Measurements from ENCODE around the gene PTPRA. TPM values are rescaled to one million over a fixed set of nuclear protein-coding genes. Genes with fewer than 3 reads are reported as not detected.
A peak's percentile ranks its signal among the peaks of the same experiment; 100 is the strongest.

Gene PTPRA
- total RNA-seq, 1 experiment from 2014 or later, result 30.2 TPM

GRCh38 chr20:2922957-2923356 lies 49.7 kb downstream of the PTPRA start:
- no peak for DNase-seq (ENCODE audit: low spot score)

DNA sequence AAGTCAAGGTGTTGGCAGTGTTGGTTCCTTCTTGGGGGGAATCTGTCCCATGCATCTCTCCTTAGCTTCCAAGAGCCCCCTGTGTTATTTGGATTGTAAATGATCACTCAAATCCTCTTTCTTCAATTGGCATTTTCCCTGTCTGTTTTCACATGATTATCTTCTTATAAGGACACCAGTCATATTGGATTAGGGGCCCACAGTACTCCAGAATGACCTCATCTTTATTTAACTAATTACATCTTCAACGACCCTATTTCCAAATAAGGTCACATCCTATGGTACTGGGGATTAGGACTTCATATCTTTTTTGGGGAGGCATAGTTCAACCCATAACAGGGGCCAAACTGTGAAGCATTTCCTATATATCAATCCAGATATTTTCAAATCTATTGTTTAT lies 57.3 kb downstream of the PTPRA start:
- DNase-seq (ENCODE audit: low spot score), result no peak

DNA sequence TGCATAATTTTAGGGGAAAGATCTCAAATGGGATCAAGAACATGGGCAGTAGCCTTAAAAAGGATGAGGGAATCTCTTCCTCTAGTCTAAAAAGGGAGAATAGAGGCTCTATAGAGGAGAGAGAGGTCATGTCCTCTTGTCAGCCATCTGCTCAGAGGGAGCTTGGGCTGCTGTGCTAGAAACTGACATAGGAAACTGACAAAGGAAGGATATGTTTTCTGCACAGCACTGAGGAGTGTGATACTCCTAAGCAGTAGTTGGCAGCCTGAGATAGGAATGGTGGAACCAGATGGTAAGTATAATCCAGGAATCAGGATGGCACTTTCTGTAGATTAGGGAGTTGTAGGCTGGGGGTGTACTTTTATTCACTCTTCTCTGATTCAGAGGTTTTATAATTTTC lies 59.2 kb downstream of the PTPRA start:
- no peak for DNase-seq (ENCODE audit: low spot score)

- DNase-seq (ENCODE audit: low spot score), result no peak
These were observed 64.6 kb downstream of the PTPRA start for GRCh38 chr20:2937902-2938301.

DNA sequence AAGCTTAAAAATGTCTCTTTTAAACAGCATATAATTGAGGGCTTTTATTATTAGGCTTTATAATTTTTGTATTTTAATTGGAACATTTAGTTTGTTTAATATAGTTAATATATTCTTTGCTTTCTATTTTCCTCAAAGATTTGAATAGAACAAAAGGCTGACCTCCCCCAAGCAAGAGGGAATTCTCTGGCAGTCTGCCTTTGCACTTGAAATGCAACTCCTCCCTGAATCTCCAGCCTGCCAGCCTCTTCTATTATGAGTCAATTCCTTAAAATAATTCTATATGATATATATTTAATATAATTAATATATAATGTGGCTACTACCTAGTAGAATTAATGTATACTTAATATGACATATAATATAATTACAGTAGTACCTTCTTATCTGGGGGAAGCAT lies 69.2 kb downstream of the PTPRA start:
- DNase-seq (ENCODE audit: low spot score), result no peak

GRCh38 chr20:2946988-2947961 lies 74.0 kb downstream of the PTPRA start:
- peak; percentile 2 for DNase-seq (ENCODE audit: low spot score)

DNA sequence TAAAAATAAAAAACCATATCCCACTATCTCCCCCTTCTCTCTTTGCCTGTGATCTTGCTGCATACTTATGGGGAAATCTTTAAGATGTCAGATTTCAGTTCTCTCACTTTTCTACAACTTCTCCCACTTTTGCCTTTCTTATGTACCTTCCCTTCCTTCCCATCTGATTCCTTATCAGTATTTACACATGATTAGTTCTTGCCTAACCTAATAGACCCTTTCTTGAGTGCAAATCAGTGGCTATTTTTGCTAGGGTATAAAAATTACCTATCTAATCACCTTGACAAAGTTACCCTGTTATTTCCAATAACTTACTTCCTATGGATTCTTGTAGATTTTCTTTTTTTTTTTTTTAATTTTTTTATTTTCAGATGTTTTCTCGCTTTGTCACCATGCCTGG lies 75.7 kb downstream of the PTPRA start:
- no peak for DNase-seq (ENCODE audit: low spot score)

GRCh38 chr20:2952766-2953165 lies 79.5 kb downstream of the PTPRA start:
- DNase-seq (ENCODE audit: low spot score), result no peak

DNA sequence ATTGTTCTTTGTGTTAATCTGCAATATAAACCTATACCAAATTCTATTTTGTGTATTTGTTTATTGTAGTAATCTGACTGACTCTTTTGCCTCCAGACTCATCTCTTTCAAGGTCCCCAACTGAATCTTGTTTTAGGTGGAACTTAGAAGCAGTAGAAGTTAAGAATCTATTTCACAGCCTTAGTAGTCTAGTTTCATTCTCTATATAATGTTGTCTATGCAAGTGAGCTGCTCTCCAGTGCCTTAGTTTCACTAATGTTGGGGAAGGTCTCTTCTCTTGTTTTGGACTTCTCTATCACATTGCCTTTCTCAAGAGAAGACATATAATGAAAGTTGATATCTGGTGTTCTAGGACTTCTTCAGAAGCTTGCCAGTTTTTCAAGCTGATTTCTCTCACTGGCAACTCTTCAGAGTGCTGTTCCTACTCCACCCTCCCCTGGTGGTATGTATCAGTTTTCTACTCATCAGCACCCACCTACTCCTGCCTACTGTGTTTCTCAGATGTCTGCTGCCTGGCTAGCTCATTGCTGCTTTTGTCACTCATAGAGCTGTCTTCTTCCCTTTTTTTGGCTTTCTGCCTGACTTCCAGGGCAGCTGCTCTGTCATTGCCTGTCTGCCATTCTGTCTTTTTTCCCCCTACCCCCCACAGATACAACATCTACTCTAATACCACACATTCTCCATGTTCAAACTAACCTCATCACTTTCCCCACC lies 82.1 kb downstream of the PTPRA start:
- DNase-seq (ENCODE audit: low spot score), result no peak

- DNase-seq (ENCODE audit: low spot score), result no peak
These were observed 83.2 kb downstream of the PTPRA start for GRCh38 chr20:2956480-2956879.

DNA sequence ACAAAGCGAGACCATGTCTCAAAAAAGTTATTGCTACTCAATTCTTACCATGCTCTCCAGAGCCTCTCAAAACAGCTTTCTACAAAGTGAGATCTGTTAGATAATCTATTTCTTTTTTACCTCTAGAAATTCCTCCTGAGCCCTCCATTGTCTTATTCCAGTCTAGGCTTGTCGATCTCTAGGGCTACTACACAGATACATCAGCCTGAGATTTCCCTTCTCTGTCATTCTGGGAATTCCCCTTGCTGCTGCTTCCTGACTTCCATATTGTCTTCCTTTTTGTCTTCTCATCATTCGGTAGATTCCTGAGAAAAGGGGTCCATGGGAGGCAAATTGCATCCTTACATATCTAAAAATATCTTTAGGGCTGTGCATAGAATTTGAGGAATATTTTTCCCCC lies 94.6 kb downstream of the PTPRA start:
- no peak for DNase-seq (ENCODE audit: low spot score)

GRCh38 chr20:2972126-2972525 lies 98.8 kb downstream of the PTPRA start:
- no peak for DNase-seq (ENCODE audit: low spot score)

GRCh38 chr20:2973574-2973973 lies 100.3 kb downstream of the PTPRA start:
- DNase-seq (ENCODE audit: low spot score), result no peak

- no peak for DNase-seq (ENCODE audit: low spot score)
These were observed 105.2 kb downstream of the PTPRA start for GRCh38 chr20:2978519-2978918.

DNA sequence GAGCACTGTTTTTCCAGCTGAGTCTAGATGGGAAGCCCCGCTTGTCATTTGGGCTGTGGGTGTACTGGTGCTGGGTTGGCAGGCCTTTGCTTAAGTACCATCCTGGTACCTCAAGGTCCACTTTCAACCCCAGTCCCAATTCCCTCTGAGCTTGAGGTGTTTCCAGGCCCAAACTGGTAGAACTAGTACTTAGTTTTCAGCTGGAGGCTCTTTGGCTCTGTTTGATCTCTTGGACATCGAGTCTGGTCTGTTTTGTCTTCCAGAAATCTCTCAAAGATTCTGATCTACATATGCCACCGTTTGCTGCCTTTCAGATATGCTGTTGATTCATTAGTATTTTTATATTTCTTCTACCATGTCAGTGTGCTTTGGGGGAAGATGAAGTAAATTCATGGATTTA lies 108.4 kb downstream of the PTPRA start:
- DNase-seq (ENCODE audit: low spot score), result no peak

DNA sequence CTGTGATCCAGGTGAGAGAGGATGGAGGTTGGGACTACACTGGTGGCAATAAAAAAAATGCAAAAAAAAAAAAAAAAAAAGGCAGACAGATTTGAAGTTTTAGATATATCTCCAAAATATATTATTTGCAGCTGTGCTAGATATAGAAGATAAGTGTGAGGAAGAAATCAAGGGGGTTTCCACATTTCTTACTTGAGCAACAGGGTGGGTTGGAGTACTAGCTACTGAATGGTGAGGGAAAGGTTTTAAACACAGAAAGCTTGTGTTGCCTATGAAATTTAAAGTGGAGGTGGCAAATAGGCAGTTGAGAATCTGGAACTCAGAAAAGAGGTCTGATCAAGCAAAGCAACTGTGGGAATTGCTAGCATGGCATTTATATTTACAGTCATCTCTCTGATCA lies 110.2 kb downstream of the PTPRA start:
- DNase-seq (ENCODE audit: low spot score), result no peak

- DNase-seq (ENCODE audit: low spot score), result no peak
These were observed 110.8 kb downstream of the PTPRA start for GRCh38 chr20:2984028-2984501.

DNA sequence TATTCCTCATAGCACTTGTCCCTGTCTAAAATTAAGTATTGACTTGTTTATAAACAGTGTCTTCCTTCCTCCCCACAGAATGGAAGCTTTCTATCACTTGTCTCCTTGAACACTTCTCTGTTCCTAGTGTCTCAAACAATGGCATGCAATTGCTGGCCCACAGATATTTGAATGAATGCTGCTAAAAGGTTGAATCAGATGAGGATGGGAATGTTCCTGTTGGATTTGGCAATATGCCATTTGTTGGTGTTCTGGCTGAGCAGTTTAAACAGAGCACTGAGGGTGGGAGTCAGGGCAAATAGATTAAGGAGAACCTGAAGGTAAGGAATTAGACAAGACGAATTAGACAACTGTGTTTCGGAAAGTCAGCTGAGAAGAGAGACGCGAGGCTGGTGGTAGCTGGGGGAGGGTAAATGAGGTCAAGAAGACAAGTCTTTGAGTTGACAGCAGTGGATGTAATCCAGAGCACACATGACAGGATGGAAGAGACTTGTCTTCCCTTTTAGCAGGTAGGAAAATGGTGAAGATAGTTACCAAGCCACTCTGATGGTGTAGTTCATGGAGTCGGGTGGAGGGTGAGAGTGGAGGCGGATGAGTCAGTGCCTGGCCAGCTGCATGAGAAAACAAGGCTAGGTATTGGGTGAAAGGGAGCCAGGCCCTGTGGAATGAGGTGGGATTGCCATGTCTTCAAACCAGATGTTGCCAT lies 111.8 kb downstream of the PTPRA start:
- peak; percentile 14 for DNase-seq (ENCODE audit: low spot score)

DNA sequence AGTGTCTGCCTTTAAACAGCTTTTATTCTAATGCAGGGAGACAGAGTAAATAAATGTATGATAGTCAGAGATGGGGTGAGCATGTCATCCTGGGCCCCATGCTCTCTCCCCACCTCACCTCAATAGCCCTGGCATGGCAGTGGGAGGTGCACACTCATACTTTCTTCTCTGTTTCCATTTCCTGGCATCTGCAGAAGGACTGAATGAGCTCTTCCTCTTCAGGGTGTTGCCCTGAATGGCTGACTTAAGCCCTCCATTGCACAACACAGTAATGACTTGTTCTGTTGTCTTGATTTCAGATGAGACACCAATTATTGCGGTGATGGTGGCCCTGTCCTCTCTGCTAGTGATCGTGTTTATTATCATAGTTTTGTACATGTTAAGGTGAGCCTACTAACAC lies 113.2 kb downstream of the PTPRA start:
- no peak for DNase-seq (ENCODE audit: low spot score)

DNA sequence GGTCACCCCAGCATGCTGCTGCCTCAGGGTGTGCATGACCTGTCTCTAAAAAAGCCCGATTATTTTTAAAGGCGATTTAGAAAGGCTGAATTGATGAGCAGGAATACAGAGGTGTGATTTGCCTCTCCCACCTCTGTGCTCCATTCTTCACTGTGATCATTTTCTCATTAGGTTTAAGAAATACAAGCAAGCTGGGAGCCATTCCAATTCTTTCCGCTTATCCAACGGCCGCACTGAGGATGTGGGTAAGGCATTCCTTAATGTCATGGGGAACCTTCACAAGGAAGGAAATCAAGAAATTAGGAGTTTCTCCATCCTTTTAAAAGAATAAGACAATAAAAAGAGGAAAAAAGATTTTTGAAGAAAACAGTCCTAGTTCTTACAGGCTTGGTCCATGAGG lies 114.6 kb downstream of the PTPRA start:
- DNase-seq (ENCODE audit: low spot score), result no peak

GRCh38 chr20:2991532-2991931 lies 118.3 kb downstream of the PTPRA start:
- no peak for DNase-seq (ENCODE audit: low spot score)

DNA sequence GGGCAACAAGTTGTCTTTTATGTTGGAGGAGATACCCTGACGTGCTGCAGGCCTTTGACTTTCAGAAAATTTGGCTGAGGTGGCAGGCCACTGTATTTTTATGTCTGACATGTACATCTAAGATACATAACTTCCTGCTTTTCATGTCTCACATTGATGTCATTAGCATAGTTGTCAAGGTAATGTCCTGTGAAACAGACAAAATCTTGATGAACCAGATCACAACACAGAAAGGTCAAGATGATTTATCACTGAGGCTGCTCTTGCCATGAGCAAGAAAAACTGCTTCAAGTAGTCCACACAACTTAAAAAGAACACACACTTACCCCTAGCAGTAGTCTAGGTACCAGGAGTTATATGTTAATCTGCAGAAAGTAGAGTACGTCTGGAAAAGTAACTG lies 120.0 kb downstream of the PTPRA start:
- no peak for DNase-seq (ENCODE audit: low spot score)

All from A172 (cell line).